VCaP (cell line): ENCODE data around the gene MOB3A.

Experiments used
- H3K27ac ChIP-seq: fragments of 450-650 bp; 2 replicates; pipeline ENCODE4 v1.5.1; 2017
- CTCF ChIP-seq: fragments of 450-650 bp; conservative IDR thresholded peaks from 2 replicates; pipeline ENCODE4 v1.5.1; 2017; ENCODE audit warnings: mild to moderate bottlenecking, moderate library complexity

Gene MOB3A

GRCh38 chr19:2079076-2079864, 16.9 kb downstream of the MOB3A start:
- no peak for TF ChIP-seq CTCF
- no peak overlapping the region for H3K27ac ChIP-seq

- TF ChIP-seq CTCF = no peak
- no peak overlapping the region for H3K27ac ChIP-seq
Observed at GRCh38 chr19:2077833-2078619, 18.1 kb downstream of the MOB3A start.

- no peak for TF ChIP-seq CTCF
- H3K27ac ChIP-seq = no peak overlapping the region
Observed at GRCh38 chr19:2077398-2077797, 18.7 kb downstream of the MOB3A start.

- H3K27ac ChIP-seq = no peak overlapping the region
- no peak for TF ChIP-seq CTCF
Observed at GRCh38 chr19:2076526-2076944, 19.6 kb downstream of the MOB3A start.

GRCh38 chr19:2072757-2073551, 23.2 kb downstream of the MOB3A start:
- TF ChIP-seq CTCF = no peak
- no peak overlapping the region for H3K27ac ChIP-seq

GRCh38 chr19:2070986-2071673, 25.0 kb downstream of the MOB3A start:
- no peak overlapping the region for H3K27ac ChIP-seq
- no peak for TF ChIP-seq CTCF

GRCh38 chr19:2070436-2070827, 25.7 kb downstream of the MOB3A start:
- no peak overlapping the region for H3K27ac ChIP-seq
- no peak for TF ChIP-seq CTCF
